ENCODE results near the gene CCNT1.
"Not testable (repeated sequence)": the region's sequence is repeated elsewhere in the genome, so short reads cannot be mapped to it uniquely, and the experiment has no call there.

Gene CCNT1

GRCh38 chr12:48690990-48691389 is 25.5 kb downstream of the CCNT1 start:
- DNase-seq, result no peak

DNA sequence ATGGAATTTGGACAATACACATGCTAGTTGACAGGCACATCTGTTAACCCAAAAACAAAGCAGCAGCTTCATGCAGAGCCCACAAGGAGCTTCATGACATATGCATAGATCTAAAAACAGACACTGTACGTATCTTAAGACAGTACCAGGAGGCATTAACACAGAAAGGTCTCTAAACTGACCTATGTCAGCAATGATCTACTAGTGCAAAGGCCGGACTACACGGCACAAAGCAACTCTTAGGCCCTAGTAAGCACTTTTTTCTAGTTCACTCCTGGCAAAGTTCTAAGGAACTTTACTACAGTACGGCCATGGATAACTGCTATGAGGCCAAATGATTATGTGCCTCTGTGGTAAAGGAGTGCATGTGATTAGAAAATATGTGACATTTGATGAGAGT is 26.1 kb downstream of the CCNT1 start:
- no peak for DNase-seq

- DNase-seq, result no peak
Observed at GRCh38 chr12:48688836-48689235, 27.7 kb downstream of the CCNT1 start.

GRCh38 chr12:48687592-48687991 is 28.9 kb downstream of the CCNT1 start:
- no peak for DNase-seq

DNA sequence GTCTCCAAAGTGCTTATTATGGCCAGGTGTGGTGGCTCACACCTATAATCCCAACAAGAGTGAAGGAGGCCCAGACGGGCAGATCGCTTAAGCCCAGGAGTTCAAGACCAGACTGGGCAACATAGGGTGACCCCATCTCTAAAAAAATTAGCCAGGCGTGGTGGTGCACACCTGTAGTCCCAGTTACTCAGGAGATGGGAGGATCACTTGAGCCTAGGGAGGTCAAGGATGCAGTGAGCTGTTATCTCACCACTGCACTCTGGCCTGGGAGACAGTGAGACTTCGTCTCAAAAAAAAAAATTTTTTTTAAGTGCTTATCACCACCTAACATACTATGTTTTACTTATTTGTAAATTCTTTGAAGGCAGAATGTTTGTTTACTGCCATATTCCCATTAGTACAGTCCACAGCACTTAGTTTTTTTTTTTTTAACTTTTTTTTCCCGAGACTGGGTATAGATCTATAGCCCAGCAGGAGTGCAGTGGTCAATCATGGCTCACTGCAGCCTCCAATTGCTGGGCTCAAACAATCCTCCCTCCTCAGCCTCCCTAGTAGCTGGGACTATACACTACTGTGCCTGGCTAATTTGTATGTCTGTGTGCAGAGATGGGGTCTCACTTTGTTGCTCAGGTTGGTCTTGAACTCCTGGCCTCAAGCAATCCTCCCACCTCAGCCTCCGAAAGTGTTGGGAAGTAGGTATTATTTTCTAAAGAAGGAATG is 29.7 kb downstream of the CCNT1 start:
- DNase-seq, result no peak

DNA sequence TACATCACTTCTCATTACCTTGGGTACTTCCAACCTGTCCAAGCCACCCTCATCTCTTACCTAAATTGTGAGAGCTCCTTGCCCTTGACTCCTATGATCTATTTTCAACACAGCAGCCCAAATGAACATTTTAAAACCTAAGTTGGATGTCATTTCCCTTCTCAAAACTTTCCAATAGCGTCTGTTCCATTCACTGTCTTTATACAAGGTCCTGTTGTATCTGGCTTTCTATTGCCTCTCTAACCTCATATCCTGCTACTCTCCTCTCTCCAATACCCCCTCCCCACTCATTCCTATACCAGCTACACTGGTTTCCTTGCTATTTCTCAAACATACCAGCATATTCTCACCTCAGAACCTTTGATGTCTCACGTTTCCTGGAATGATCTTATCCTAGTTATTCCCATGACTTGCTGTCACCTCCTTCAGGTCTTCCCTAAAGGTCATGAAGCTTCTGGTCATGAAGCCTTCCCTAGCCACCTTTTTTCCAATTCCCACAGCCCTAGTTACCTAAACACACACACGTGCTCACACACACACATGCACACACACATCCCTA is 30.4 kb downstream of the CCNT1 start:
- DNase-seq, result no peak

GRCh38 chr12:48683534-48683933 is 33.0 kb downstream of the CCNT1 start:
- DNase-seq, result no peak

- no peak for DNase-seq
Observed at GRCh38 chr12:48682927-48683326, 33.6 kb downstream of the CCNT1 start.

GRCh38 chr12:48682533-48682905 is 34.0 kb downstream of the CCNT1 start:
- peak in 1 of 2 donors; percentile 12 for DNase-seq

GRCh38 chr12:48681710-48682532 is 34.6 kb downstream of the CCNT1 start, which contains the start of gene KANSL2:
TSS of gene KANSL2 (minus strand) at chr12:48682238. CDS start at chr12:48681632, 606 bp downstream.
- peak; percentile 96 to 97 for DNase-seq

GRCh38 chr12:48681399-48681709 is 35.2 kb downstream of the CCNT1 start:
- peak in 1 of 2 donors; percentile 8 for DNase-seq

GRCh38 chr12:48680861-48681260 is 35.6 kb downstream of the CCNT1 start:
- DNase-seq, result no peak

DNA sequence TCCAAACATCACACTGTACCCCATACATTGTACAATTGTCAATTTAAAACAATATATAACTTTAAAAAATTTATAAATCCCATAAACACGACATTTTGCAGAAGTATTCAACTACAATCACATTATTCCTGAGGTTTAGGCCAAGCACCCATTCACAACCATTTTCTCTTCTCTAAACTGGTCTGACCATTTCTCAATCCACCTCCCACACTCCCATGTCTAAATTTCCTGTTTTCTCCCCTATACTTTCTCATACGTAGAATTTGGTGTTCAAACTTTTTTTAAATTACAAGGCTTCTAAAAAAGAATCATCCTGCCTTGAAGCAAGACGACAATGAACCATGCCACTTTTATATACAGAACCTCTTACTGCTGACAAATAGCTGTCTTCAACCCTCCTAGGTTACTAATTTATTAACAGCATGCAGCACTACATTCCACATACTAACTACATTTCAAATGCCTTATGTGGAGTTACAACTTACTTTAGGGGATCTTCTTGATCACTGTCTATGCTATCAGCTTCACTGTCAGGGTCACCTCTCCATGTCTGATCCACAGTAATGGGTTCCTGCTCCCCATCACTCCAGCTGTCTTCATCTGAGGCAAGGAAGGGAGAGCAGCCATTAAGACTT is 37.8 kb downstream of the CCNT1 start:
- no peak for DNase-seq

- no peak for DNase-seq
Observed at GRCh38 chr12:48671231-48671856, 45.2 kb downstream of the CCNT1 start.

GRCh38 chr12:48668996-48669395 is 47.5 kb downstream of the CCNT1 start:
- DNase-seq, result no peak

DNA sequence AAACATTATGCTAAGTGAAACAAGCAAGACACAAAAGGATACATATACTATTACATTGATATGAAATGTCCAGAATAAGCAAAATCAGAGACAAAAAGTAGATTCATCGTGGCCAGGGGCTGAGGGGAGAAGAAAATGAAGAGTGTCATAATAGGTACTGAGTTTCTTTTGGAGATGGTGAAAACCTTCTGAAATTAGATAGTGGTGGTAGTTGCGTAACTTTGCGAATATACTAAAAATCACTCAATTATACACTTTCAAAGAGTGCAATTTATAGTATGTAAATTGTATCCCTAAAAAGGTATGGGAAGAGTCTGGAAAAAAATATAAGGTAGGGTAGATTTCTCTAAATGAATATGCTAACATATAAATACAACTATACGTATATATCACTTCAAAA is 56.6 kb downstream of the CCNT1 start:
- DNase-seq, result no peak

GRCh38 chr12:48651681-48652080 is 64.8 kb downstream of the CCNT1 start:
- DNase-seq, result no peak

DNA sequence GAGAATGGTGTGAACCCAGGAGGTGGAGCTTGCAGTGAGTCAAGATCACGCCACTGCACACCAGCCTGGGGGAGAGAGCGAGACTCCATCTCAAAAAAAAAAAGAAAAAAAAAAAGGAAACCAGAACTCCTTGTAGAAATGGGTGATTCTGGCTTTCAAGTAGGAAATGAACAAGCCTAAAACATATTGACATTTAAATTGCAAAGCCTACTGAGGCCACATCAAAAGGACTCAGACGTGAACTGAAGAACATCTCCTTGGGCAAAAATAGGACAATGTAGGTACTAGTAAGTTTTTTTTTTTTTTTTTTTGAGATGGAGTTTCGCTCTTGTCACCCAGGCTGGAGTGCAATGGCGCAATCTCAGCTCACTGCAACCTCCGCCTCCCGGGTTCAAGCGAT is 71.2 kb downstream of the CCNT1 start:
- DNase-seq, result not testable (repeated sequence)

- DNase-seq, result no peak
Observed at GRCh38 chr12:48643011-48643410, 73.5 kb downstream of the CCNT1 start.

GRCh38 chr12:48641752-48642555 is 74.6 kb downstream of the CCNT1 start:
- not testable (repeated sequence) for DNase-seq

GRCh38 chr12:48640854-48641253 is 75.7 kb downstream of the CCNT1 start:
- DNase-seq, result no peak

GRCh38 chr12:48640428-48640827 is 76.1 kb downstream of the CCNT1 start:
- no peak for DNase-seq
